Neural cell (in vitro differentiated cells): ENCODE measurements around the gene HMBS. TPM values are rescaled to one million over a fixed set of nuclear protein-coding genes. Genes with fewer than 3 reads are reported as not detected.

ENCODE experiments used
- H2AFZ ChIP-seq: fragments of 200-600, 300-800 bp; sonication (generic), shearing (Covaris generic); 2 replicates; pipeline ENCODE4 v1.6.0; 2014; ENCODE audit warnings: low read depth, mild to moderate bottlenecking, antibody characterized with exemption, low read length, moderate library complexity
- H3F3A ChIP-seq: fragments of 200-600 bp; shearing (Covaris generic); 2 replicates; pipeline ENCODE4 v1.6.1; 2016; ENCODE audit warnings: mild to moderate bottlenecking, moderate library complexity, mixed read lengths, antibody characterized with exemption, low read length; ENCODE audit not compliant: insufficient read depth, poor library complexity, severe bottlenecking
- H3K27ac ChIP-seq: fragments of 200-600, 300-800 bp; sonication (generic), shearing (Covaris generic); 2 replicates; pipeline ENCODE4 v1.5.1; 2014; ENCODE audit warnings: mild to moderate bottlenecking, low read length, moderate library complexity
- H3K27me3 ChIP-seq: fragments of 300-800, 200-600 bp; sonication (generic), shearing (Covaris generic); 2 replicates; pipeline ENCODE4 v1.6.0; 2014; ENCODE audit warnings: mild to moderate bottlenecking, low read depth, low read length, moderate library complexity; ENCODE audit not compliant: insufficient read depth
- H3K36me3 ChIP-seq: fragments of 300-800, 200-600 bp; sonication (generic), shearing (Covaris generic); 2 replicates; pipeline ENCODE4 v1.5.1; 2014; ENCODE audit warnings: mild to moderate bottlenecking, antibody characterized with exemption, low read length, moderate library complexity; ENCODE audit not compliant: insufficient read depth
- H3K4me2 ChIP-seq: fragments of 300-800, 200-600 bp; sonication (generic), shearing (Covaris generic); 2 replicates; pipeline ENCODE4 v1.6.0; 2014; ENCODE audit warnings: mild to moderate bottlenecking, low read length
- H3K4me3 ChIP-seq: fragments of 300-800, 200-600 bp; sonication (generic), shearing (Covaris generic); 2 replicates; pipeline ENCODE4 v1.5.1; 2014; ENCODE audit warnings: mild to moderate bottlenecking, low read length, moderate library complexity
- H3K79me2 ChIP-seq: fragments of 200-600 bp; shearing (Covaris generic); replicated peaks from 2 replicates; pipeline ENCODE4 v1.6.0; 2014; ENCODE audit warnings: mild to moderate bottlenecking, low read length, moderate library complexity; ENCODE audit not compliant: insufficient read depth
- H3K9ac ChIP-seq: fragments of 300-800, 200-600 bp; sonication (generic), shearing (Covaris generic); 2 replicates; pipeline ENCODE4 v1.6.1; 2016; ENCODE audit warnings: mild to moderate bottlenecking, low read length, mixed read lengths
- H3K9me2 ChIP-seq: fragments of 200-600 bp; shearing (Covaris generic); 2 replicates; pipeline ENCODE4 v1.6.1; 2016; ENCODE audit warnings: mild to moderate bottlenecking, low read length, mixed read lengths; ENCODE audit not compliant: insufficient read depth
- H3K9me3 ChIP-seq: fragments of 200-600, 300-800 bp; sonication (generic), shearing (Covaris generic); 2 replicates; pipeline ENCODE4 v1.6.1; 2016; ENCODE audit warnings: mild to moderate bottlenecking, mixed run types, low read length, moderate library complexity, mixed read lengths
- H4K20me1 ChIP-seq: fragments of 200-600 bp; shearing (Covaris generic); 2 replicates; pipeline ENCODE4 v1.6.1; 2016; ENCODE audit warnings: mild to moderate bottlenecking, mixed run types; ENCODE audit not compliant: insufficient read depth
- EP300 ChIP-seq: fragments of 450-650 bp; conservative IDR thresholded peaks from 2 replicates; pipeline ENCODE4 v1.6.1; 2014; ENCODE audit warnings: antibody characterized with exemption, mild to moderate bottlenecking, moderate library complexity; ENCODE audit not compliant: poor library complexity, severe bottlenecking
- EZH2 ChIP-seq: fragments of 200-600, 300-800 bp; shearing (Covaris generic), sonication (generic); IDR thresholded peaks from 2 replicates; pipeline ENCODE4 v1.6.1; 2014; ENCODE audit warnings: antibody characterized with exemption, low read length, borderline replicate concordance, mild to moderate bottlenecking; ENCODE audit not compliant: insufficient read depth, poor library complexity, severe bottlenecking
- MXI1 ChIP-seq: fragments of 450-650 bp; conservative IDR thresholded peaks from 2 replicates; pipeline ENCODE4 v1.6.1; 2014; ENCODE audit warnings: antibody characterized with exemption, mild to moderate bottlenecking; ENCODE audit not compliant: poor library complexity, severe bottlenecking
- POLR2AphosphoS5 ChIP-seq: IDR thresholded peaks from 2 replicates; pipeline ENCODE4 v1.6.1; 2012
- RAD21 ChIP-seq: fragments of 450-650 bp; conservative IDR thresholded peaks from 2 replicates; pipeline ENCODE4 v1.6.1; 2014; ENCODE audit warnings: antibody characterized with exemption, mild to moderate bottlenecking, moderate library complexity
- SMC3 ChIP-seq: fragments of 450-650 bp; conservative IDR thresholded peaks from 2 replicates; pipeline ENCODE4 v1.6.1; 2014; ENCODE audit warnings: antibody characterized with exemption, mild to moderate bottlenecking, moderate library complexity; ENCODE audit not compliant: poor library complexity
- TAF1 ChIP-seq: IDR thresholded peaks from 2 replicates; pipeline ENCODE4 v1.6.1; 2012; ENCODE audit warnings: low read depth
- polyA plus RNA-seq: library from polyadenylated mRNA; depleted of rRNA; stranded (reverse); fragments of >200 nt; gene quantifications from 2 replicates; pipeline ENCODE4 v1.2.3, GENCODE V29; 2014
- TF ChIP-seq, protein P1 (sequence below): IDR thresholded peaks from 2 replicates; pipeline ENCODE4 v1.6.1; 2012; ENCODE audit warnings: borderline replicate concordance
- TF ChIP-seq, protein P2 (sequence below): fragments of 450-650 bp; IDR thresholded peaks from 2 replicates; pipeline ENCODE4 v1.5.1; 2014; ENCODE audit warnings: antibody characterized with exemption, mild to moderate bottlenecking, moderate library complexity; ENCODE audit not compliant: poor library complexity, severe bottlenecking

HMBS gene
- polyA plus RNA-seq, 1 donor from 2014 or later, result 15.9 TPM

DNA sequence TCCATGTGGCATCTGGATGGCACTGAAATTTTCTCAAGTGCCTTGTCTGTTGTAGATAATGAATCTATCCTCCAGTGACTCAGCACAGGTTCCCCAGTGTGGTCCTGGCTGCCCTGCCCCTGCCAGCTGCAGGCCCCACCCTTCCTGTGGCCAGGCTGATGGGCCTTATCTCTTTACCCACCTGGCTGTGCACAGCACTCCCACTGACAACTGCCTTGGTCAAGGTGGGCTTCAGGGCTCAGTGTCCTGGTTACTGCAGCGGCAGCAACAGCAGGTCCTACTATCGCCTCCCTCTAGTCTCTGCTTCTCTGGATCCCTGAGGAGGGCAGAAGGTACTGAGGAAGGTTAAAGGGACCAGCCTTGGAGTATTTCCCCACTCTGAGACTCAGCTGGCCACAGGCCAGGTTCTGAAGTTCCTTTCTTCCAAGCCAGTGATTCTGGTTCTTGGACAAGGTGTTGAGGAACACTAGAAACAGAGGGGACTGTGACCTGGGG, 3.1 kb downstream of the HMBS start:
- TF ChIP-seq, protein P1, sequence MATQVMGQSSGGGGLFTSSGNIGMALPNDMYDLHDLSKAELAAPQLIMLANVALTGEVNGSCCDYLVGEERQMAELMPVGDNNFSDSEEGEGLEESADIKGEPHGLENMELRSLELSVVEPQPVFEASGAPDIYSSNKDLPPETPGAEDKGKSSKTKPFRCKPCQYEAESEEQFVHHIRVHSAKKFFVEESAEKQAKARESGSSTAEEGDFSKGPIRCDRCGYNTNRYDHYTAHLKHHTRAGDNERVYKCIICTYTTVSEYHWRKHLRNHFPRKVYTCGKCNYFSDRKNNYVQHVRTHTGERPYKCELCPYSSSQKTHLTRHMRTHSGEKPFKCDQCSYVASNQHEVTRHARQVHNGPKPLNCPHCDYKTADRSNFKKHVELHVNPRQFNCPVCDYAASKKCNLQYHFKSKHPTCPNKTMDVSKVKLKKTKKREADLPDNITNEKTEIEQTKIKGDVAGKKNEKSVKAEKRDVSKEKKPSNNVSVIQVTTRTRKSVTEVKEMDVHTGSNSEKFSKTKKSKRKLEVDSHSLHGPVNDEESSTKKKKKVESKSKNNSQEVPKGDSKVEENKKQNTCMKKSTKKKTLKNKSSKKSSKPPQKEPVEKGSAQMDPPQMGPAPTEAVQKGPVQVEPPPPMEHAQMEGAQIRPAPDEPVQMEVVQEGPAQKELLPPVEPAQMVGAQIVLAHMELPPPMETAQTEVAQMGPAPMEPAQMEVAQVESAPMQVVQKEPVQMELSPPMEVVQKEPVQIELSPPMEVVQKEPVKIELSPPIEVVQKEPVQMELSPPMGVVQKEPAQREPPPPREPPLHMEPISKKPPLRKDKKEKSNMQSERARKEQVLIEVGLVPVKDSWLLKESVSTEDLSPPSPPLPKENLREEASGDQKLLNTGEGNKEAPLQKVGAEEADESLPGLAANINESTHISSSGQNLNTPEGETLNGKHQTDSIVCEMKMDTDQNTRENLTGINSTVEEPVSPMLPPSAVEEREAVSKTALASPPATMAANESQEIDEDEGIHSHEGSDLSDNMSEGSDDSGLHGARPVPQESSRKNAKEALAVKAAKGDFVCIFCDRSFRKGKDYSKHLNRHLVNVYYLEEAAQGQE, result no peak
- TF ChIP-seq MXI1 (no peak), POLR2AphosphoS5 (no peak), SMC3 (no peak), TAF1 (no peak), EZH2 (no peak), RAD21 (no peak), EP300 (no peak)
- TF ChIP-seq, protein P2, sequence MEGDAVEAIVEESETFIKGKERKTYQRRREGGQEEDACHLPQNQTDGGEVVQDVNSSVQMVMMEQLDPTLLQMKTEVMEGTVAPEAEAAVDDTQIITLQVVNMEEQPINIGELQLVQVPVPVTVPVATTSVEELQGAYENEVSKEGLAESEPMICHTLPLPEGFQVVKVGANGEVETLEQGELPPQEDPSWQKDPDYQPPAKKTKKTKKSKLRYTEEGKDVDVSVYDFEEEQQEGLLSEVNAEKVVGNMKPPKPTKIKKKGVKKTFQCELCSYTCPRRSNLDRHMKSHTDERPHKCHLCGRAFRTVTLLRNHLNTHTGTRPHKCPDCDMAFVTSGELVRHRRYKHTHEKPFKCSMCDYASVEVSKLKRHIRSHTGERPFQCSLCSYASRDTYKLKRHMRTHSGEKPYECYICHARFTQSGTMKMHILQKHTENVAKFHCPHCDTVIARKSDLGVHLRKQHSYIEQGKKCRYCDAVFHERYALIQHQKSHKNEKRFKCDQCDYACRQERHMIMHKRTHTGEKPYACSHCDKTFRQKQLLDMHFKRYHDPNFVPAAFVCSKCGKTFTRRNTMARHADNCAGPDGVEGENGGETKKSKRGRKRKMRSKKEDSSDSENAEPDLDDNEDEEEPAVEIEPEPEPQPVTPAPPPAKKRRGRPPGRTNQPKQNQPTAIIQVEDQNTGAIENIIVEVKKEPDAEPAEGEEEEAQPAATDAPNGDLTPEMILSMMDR, result no peak
- H2AFZ ChIP-seq, result no peak overlapping the region

DNA sequence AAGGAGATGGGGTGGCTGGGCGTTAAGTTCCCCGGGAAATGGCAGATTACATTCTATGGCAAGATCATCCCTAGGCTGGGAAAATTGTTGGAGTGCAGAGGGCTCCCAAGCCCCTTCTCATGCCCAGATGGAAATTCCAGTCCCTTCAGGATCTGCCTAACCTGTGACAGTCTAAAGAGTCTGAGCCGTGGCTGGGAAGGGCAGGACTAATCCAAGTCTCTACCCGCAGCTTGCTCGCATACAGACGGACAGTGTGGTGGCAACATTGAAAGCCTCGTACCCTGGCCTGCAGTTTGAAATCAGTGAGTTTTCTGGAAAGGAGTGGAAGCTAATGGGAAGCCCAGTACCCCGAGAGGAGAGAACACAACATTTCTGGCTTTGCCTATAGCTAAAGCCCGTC, 3.7 kb downstream of the HMBS start:
- Histone ChIP-seq H3K27ac (no peak overlapping the region), H3K9me3 (no peaks in the 10 kb centered on the region), H3K9me2 (no peaks in the 10 kb centered on the region)

More for the DNA sequence above, 3.1 kb downstream of the HMBS start:
- Histone ChIP-seq H4K20me1 (no peaks in the 10 kb centered on the region), H3K79me2 (peaks cover 13% of the 10 kb centered on the region), H3K27me3 (no peaks in the 10 kb centered on the region), H3K27ac (no peak overlapping the region), H3F3A (peaks cover 4% of the 10 kb centered on the region), H3K9ac (no peak overlapping the region), H3K4me3 (no peak overlapping the region), H3K4me2 (no peak overlapping the region), H3K9me2 (no peaks in the 10 kb centered on the region), H3K36me3 (no peaks in the 10 kb centered on the region), H3K9me3 (no peaks in the 10 kb centered on the region)

More for the DNA sequence above, 3.7 kb downstream of the HMBS start:
- Histone ChIP-seq H3K27me3 (no peaks in the 10 kb centered on the region), H4K20me1 (no peaks in the 10 kb centered on the region), H3K4me3 (no peak overlapping the region), H3K4me2 (no peak overlapping the region), H3K79me2 (peaks cover 19% of the 10 kb centered on the region), H3K9ac (no peak overlapping the region), H3F3A (peaks cover 4% of the 10 kb centered on the region), H3K36me3 (no peaks in the 10 kb centered on the region), H2AFZ (no peak overlapping the region)
- TF ChIP-seq MXI1 (no peak), EP300 (no peak), TAF1 (no peak)
